ENCODE measurements around the gene CASP2.
"Not testable (repeated sequence)": the region's sequence is repeated elsewhere in the genome, so short reads cannot be mapped to it uniquely, and the experiment has no call there.

Gene CASP2

DNA sequence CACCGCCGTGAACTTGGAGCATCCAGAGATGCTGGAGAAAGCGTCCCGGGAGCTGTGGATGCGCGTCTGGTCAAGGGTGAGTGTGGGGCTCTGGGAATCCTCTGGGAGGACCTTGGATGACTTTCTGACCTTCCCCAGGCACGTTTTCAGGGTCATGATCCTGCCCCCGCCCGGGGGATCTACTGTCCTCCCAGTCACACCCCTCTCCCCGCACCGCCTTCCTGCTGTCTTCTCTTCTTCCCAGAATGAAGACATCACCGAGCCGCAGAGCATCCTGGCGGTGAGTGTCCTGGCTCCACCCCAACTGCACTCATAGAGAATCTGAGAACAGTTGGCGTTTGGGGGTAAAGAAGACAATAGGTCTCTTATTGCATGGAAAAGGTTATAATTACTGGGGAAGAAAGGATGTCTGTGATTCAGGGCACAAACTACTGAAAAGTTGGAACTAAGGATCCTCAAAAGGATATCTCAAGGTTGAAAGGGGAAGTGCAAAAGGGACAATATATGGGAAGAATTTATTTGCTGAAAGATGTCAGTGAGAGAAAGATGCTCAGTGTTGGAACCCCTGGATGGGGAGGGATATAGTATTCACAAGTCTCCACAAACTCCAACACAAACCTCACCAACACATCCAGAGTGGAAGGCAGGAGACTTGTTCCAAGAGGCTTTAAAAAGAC, 23.0 kb upstream of the CASP2 start:
- no peak for DNase-seq

DNA sequence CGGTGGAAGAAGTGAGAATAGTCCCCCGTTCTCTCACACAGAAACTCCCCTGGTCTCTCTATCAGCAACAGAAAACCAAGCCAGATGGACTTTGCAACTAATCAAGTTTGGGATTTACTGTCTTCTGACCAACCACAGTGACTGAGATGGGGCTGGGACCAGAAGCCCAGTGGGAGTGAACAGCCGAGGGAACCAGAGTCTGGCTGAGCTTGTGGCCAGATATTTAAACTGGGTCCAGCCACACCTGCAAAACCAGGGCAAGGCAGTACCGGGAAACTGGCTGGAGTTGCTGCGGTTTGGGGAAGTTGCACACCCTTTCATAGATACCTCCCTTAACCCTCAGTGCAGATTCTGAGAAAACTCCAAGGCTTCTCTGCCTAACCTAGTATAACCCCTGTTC, 18.9 kb upstream of the CASP2 start:
- DNase-seq, result no peak

DNA sequence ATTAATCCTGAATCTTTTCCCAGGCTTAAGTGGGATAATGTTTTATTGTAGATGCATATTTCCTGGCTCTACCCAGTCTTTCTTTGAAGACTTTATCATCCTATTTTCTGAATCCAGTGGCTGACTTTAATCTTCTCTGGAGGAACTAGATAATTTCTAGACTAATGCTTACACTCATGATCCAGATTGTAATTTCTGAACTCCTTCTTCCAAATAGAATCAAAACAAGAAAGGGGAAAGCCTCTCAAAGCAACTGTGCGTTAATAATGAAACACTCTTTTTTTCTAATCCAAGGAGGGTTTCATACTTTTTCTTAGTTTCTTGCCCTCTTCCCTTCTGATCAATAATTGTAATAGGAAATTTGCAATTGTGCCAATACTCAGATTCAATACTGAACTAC, 16.9 kb upstream of the CASP2 start:
- no peak for DNase-seq

DNA sequence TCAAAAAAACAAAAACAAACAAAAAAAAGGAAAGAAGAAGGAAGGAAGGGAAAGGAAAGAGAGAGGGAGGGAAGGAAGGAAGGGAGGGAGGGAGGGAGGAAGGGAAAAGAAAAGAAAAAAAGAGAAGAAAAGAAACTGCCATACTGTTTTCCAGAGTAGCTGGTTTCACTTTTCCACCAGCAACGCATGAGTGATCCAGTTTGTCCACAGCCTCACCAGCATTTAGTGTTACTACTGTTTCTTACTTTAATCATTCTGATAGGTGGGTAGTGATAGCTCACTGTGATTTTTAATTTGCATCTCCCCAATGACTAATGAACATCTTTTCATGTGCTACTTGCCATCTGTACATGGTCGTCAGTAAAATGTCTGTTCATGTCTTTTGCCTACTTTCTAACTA, 15.3 kb upstream of the CASP2 start:
- DNase-seq, result no peak

DNA sequence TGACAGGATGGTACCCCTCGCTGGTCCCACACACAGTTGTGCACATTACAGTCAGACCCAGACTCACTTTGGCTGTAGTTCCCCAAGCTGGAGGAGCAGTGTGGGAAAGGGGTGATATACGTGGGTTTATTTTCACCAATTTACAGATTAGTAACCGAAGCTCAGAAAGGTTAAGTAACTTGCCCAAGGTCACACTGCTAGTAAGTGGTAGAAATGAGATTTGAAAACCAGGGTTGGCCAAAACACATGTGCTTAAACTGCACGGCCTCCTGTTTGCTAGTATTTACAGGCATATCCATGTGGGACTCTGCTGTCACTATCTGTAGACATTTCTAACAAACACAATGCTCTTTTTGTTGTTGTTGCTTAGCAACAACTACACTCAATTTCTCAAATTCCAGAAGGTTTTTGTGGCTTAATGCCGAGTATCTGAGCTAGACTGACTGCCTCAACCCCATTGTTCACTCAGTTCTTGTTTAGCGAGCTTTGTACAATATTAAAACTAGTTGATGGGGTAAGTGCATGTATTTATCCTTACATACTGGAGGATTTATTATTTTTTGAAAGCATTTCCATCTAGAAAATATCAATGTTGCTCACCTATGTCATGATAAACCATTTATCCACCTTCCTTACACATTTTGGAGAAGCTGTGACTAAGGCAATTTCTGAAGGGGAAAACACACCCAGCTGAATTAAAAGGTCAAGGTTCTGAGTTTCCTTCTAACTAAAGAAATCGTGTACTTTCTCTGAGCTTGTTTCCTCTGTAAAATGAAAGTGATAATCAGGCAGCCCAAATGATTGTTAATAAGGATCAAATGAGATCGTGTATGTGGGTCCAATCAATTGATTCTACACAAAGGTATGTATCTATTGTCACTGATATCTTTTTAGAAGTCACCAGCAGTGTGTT, 8.7 kb upstream of the CASP2 start:
- peak; percentile 69 for DNase-seq

DNA sequence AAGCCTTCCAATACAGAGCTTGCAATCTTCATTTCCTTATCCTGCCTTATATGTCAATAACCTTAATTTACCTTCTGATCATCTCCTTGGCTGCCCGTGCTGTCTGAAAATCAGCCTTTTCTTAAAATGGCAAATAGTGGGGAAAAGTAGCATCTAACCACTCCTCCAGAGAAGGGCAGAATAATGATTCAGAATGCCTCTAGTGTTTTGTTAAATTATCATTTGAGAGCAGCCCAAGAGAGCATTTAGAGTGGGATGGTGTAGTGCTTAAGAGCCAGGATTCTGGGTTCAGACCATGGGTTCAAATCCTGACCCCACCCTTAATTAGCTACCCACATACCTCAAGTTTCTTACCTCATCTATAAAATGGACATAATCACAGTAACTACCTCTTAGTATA, 8.0 kb upstream of the CASP2 start:
- DNase-seq, result no peak

DNA sequence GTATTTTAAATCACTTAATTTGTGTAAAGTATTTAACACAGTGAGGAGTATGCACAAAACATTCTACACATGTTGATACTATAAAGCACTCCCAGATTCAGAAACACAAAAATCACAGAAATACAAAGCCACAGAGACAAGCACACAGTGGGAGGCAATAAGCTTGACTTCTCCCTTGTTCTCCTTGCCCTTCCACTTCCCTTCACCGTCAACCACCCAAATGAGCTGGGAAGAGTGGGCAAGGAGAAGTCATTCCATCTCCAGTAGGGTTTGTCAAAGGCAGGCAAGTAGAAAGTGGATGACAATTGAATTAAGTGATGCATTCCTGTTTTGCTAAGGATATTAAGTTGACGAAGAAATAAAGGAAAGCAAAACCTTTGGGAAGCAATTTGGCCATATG, 7.6 kb upstream of the CASP2 start:
- DNase-seq, result no peak

DNA sequence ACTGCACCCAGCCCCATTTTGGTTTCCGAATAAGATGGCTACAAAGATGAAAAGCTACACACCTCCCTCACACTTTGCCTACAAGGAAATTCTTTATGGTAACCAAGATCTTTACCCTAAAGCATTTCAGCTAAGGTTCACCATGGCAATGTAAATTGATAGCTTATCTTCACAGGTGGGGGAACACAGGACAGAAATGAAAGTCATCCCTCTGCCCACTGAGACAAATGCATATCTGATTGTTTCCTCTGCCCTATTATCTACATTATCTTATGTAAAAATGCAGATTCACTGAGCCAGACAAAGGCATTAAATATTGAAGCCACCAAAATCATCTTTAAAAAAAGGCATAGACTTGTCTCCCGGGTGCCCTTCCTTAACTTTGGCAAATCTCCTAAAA, 6.6 kb upstream of the CASP2 start:
- no peak for DNase-seq

DNA sequence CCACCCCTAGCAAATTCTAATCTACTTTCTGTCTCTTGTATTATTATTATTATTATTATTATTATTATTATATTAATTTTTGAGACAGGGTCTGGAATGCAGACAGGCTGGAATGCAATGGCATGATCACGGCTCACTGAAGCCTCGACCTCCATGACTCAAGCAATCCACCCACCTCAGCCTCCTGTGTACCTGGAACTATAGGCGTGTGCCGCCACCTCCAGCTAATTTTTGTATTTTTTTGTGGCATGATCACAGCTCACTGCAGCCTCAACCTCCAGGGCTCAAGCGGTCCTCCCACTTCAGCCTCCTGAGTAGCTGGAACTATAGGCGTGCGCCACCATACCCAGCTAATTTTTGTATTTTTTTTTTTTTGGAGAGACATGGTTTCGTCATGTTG, 6.0 kb upstream of the CASP2 start:
- no peak for DNase-seq

DNA sequence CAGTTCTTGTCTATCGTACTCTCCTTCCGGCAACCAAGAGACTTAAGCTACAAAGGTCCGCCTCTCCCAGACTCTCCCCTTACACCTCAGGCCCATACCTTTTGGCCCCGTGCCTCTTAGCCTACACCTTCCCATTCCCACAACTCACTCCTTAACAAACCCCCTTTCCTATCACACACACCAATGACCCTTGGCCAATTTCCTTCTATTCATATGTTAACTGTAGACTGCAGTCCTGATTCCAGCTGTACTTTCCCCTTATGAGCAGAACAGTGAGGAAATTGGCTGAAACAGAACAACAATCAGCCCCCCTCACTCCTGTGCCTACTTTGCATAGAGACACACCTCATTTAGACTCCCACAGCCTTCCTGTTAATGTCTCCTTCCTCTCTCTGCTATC, 4.8 kb upstream of the CASP2 start:
- no peak for DNase-seq

DNA sequence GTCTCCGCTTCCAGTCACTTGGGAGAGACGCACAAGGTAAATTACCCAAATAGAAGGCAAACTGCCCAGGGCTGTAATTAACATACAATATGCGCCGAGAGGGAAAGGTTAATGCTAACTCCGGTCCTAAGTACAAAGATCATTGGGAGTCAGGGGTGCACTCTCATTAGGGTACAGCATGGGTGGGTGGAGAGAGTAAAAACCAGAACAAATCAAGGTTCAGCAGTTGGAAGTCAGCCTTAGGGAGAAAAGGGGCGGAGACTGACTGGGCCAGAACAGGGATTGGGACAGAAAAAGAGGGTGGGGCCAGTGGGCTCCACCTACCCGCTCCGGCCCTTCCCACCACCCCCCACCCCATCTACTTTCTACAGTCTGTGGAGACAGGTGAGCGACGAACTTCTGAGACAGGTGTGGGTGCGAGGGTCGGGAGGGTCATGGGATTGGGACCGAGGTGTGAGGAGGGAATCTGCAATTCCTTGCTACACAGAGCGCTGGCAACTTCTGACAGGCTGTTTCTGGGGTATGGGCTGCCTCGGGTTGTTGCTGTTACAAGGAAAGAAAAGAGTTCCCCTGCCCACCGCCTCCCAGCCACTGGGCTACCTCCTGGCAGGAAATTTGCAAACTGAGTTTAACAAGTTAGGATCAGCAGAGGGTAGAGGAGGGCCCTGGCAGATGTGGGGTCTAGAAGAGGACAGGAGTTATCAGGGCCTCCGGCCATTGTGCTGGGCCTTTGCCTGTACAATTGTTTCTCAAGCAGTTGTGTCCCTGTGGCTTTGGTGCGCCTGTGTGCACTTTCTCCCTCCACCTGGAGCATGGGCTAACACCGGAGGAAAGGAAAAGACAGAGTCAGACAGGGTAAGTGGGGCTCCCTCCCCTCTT, 3.3 kb upstream of the CASP2 start, which contains the start of gene TMEM139:
TSS of gene TMEM139 (plus strand) at position 368 of the 879 bp plus-strand sequence. CDS start 1,000 bp downstream, outside the sequence.
- no peak for DNase-seq

DNA sequence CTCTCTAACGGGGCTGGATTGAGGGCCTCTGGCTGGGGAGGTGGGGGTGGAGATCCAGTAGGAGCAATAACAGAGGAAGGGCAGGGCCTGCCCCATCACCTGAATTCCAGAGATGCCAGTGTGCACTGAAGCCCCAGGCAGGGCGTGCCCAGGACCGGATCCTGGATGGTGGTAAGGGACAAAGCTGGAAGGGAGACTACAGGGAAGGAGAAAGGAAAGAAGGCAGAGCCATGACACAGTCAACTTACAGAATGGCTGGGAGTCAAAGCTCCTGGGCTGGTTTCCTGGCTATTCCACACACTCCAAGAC, 2.7 kb upstream of the CASP2 start:
- DNase-seq, result no peak

DNA sequence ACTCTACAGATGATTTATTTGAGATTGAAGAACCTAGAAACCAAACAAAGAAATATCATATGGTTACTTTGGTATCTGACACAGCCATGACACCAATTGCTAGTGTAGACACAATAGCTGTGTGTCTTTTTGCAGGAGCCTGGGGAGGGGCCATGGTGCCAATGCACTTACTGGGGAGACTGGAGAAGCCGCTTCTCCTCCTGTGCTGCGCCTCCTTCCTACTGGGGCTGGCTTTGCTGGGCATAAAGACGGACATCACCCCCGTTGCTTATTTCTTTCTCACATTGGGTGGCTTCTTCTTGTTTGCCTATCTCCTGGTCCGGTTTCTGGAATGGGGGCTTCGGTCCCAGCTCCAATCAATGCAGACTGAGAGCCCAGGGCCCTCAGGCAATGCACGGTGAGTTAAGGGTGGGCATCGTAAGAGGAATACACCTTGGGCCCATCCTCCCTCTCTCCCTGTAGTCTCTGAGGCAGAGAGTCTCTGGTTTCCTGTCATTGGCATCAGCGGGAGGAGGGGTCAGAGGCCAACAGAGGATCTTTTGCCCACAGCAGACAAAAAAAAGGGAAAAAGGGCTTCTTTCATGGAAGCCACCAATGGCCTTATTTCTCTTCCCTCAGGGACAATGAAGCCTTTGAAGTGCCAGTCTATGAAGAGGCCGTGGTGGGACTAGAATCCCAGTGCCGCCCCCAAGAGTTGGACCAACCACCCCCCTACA, 2.2 kb upstream of the CASP2 start:
- DNase-seq, result no peak

DNA sequence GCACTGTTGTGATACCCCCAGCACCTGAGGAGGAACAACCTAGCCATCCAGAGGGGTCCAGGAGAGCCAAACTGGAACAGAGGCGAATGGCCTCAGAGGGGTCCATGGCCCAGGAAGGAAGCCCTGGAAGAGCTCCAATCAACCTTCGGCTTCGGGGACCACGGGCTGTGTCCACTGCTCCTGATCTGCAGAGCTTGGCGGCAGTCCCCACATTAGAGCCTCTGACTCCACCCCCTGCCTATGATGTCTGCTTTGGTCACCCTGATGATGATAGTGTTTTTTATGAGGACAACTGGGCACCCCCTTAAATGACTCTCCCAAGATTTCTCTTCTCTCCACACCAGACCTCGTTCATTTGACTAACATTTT, 1.6 kb upstream of the CASP2 start:
- no peak for DNase-seq

DNA sequence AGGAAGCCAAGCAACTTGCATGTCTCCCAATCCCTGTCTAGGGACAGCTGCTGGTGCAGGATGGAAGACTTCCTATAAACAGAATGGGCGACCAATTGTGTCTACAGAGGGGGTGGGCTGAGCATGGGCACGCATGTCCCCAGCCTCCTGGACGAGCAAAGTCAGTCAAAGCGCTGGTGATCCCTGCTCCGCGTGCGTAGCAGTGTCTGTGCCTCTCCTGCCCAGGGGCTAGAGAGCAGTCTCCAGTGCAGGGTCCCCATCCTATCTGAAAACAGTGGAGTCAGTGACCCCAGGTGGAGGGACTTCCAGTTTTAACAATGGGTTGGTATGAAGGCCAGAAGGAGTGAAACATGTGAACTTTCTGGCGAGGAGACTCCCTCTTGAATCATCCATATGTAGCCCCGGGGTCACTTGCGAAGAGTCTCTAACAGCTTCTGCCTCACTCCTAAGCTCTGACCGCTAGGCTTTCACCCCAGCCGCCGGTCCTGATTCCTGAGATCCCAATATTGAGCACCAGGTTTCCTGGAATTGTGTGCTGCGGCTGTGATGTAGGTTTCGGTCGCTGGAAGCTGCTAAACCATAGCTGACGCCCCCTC, 714 bp upstream of the CASP2 start:
- DNase-seq, result no peak

DNA sequence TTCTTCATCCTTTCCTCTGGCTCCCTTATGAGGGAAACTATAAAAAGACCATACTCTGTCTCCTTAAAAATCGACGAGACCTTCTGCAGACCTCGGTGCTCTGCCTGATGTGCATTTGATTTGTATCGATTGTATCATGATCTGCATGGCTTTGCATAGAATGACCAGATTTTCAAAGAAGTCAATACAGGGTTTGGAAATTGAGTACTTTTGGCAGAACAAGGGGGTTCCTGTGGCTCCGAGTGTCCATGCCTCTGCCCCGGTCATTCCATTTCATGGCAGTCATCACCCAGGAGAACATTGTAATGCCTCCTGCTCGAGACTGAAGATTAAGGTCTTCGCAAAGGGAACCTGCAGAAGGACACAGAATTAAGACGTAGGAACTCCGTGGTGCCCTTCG, 685 bp downstream of the CASP2 start:
- DNase-seq, result no peak

DNA sequence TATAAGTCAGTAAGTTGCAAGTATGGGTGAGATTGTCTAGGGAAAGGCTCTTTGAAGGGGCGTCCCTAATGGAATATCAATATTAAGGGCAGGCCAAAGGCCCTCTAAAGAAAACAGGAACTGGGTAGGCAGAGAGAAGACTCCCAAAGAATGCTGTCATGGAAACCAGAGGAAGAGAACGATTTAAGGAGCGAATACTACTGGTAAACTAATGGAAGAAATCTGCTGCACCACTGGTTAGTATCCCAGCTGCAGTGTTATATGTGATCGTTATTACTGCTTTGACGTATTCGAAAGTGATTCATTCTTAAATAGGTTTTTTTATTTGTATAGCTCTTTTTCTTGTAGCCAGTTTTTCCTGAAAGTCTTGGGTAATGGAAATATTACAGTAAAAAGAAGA, 1.3 kb downstream of the CASP2 start:
- no peak for DNase-seq

DNA sequence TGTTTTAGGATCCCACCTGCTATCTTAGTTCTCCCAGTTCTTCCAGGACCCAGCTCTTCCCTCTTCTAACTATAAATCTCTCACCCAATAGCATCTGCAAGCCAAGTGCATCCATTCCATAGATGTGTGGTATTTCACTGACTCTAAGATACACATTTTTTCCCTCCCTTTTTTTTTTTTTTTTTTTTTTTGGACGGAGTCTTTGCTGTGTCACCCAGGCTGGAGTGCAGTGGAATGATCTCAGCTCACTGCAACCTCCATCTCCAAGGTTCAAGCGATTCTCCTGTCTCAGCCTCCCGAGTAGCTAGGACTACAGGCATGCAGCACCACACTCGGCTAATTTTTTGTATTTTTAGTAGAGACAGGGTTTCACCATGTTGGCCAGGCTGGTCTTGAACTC, 1.7 kb downstream of the CASP2 start:
- DNase-seq, result not testable (repeated sequence)

DNA sequence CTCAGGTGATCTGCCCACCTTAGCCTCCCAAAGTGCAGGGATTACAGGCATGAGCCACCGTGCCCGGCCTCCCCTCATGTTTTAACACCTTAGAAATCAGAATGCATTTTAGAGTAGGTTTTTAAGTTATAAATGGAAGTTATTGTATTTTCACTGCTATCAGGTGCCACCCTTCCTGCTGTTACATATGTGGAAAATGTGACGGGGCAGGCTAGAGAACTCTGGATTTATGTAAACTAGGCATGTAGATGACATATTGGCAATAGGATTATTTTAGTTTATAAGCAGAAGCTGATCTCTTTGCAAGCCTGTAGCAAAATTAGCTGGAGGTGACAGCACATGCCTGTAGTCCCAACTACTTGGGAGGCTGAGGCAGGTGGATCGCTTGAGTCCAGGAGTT, 2.1 kb downstream of the CASP2 start:
- no peak for DNase-seq

DNA sequence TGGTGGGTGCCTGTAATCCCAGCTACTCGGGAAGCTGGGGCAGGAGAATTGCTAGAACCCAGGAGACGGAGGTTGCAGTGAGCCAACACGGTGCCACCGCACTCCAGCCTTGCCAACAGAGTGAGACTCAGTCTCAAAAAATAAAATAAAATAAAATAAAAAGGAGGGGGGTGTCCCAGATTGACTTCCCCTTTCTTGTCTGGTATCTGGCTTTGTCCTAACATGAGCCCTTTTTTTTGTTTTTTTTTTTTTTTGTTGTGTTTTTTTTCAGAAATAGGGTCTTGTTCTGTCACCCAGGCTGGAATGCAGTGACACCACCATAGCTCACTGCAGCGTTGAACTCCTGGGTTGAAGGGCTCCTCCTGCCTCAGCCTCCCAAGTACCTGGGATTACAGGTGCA, 4.7 kb downstream of the CASP2 start:
- no peak for DNase-seq

DNA sequence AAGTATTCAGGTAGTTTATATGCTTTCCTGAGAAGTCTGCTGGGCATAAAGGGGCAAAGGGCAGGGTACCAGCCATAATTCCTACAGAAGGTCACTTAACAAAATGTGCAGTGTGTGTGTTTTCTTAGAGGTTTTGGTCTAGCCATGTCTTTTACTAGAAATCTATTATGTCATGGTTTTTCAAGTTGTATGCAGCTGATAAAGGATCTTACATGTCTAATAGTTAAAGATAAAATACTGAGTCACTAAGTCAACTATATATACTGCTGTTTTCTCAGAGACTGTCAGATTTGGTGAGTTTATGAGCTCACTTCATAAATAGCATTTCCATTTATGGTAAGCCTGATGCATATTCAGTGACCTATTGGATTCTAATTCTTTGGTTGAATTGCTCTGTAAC, 7.7 kb downstream of the CASP2 start:
- no peak for DNase-seq

DNA sequence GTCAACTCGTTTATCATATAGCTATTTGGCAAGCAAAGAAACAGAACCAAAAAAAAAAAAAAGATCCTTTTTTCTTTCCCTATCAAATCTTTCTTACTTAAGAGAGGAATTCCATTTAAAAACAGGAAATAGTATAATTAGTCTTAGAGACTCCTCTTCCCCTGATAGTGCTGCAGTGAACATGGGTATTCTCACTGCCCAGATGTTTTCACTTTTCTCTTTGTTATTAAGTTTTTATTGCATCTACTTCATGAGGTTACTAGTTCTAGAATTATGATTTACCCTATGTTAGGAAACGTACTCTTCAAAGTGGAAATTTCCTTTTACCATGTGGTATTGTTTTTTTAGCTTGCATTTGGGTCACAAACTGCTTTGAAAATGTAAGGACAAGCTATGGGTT, 8.5 kb downstream of the CASP2 start:
- DNase-seq, result no peak

DNA sequence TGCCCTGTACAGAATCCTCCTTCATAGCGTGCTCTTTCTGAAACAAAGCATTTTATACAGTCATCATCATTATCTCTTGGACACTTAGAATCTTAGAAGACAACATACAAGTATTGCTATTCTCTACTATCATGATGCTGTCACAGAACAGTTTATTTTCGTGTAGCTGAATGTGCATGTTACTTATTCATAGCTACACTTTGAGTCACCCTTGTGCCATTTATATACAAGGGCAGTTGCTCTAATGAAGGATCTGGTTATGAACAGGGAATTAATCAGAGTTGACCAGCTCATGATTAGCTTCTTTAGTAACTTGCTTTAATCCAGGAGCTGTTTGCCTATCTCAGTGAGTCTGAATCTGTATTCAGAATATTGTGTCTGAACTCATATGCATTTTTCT, 11.2 kb downstream of the CASP2 start:
- DNase-seq, result no peak

All from CD4-positive, alpha-beta T cell treated with Interleukin-12 subunit alpha and Interleukin-12 subunit beta, for 1 hour (primary cell).